Activated CD4-positive, alpha-beta T cell treated with anti-CD3 and anti-CD28 coated beads, Interleukin-2, amount 10 ng/mL, durations not matched to agents 7 days and 5 days (primary cell): ENCODE measurements around the gene THAP9. TPM values are rescaled to one million over a fixed set of nuclear protein-coding genes. Genes with fewer than 3 reads are reported as not detected.
A peak's percentile ranks its signal among the peaks of the same experiment; 100 is the strongest.
"Not testable (repeated sequence)": the region's sequence is repeated elsewhere in the genome, so short reads cannot be mapped to it uniquely, and the experiment has no call there.

ENCODE experiments used
- CTCF ChIA-PET: fragments of 350-600 bp; sonication (Branson Sonifier 250); formaldehyde crosslinking; loops from one replicate; lab custom pipeline; 2021; ENCODE audit warnings: antibody characterized with exemption; lab: Charles Lee
- POLR2A ChIA-PET: fragments of 350-600 bp; sonication (Branson Sonifier 250); formaldehyde crosslinking; loops from one replicate; lab custom pipeline; 2021; ENCODE audit warnings: antibody characterized with exemption; lab: Charles Lee
- DNase-seq: peaks from one replicate; pipeline ENCODE4 v3.0.0-alpha.2; 2020
- H3K27ac Mint-ChIP-seq: one replicate; pipeline ENCODE4 v1.8.0; 2021; ENCODE audit warnings: mild to moderate bottlenecking, moderate library complexity, mixed read lengths
- H3K27me3 Mint-ChIP-seq: one replicate; pipeline ENCODE4 v1.8.0; 2021; ENCODE audit warnings: mixed read lengths
- H3K36me3 Mint-ChIP-seq: one replicate; pipeline ENCODE4 v1.8.0; 2021; ENCODE audit warnings: low read depth, mixed read lengths
- H3K4me1 Mint-ChIP-seq: one replicate; pipeline ENCODE4 v1.8.0; 2021; ENCODE audit warnings: mixed read lengths
- H3K4me3 Mint-ChIP-seq: one replicate; pipeline ENCODE4 v1.8.0; 2021; ENCODE audit warnings: mild to moderate bottlenecking, moderate library complexity, mixed read lengths
- H3K9me3 Mint-ChIP-seq: one replicate; pipeline ENCODE4 v1.8.0; 2021; ENCODE audit warnings: mixed read lengths
- total RNA-seq, 2 experiments: library from RNA; stranded (reverse); gene quantifications; one replicate each; pipeline ENCODE4 v1.2.3, GENCODE V29; 2021

The THAP9 gene, protein sequence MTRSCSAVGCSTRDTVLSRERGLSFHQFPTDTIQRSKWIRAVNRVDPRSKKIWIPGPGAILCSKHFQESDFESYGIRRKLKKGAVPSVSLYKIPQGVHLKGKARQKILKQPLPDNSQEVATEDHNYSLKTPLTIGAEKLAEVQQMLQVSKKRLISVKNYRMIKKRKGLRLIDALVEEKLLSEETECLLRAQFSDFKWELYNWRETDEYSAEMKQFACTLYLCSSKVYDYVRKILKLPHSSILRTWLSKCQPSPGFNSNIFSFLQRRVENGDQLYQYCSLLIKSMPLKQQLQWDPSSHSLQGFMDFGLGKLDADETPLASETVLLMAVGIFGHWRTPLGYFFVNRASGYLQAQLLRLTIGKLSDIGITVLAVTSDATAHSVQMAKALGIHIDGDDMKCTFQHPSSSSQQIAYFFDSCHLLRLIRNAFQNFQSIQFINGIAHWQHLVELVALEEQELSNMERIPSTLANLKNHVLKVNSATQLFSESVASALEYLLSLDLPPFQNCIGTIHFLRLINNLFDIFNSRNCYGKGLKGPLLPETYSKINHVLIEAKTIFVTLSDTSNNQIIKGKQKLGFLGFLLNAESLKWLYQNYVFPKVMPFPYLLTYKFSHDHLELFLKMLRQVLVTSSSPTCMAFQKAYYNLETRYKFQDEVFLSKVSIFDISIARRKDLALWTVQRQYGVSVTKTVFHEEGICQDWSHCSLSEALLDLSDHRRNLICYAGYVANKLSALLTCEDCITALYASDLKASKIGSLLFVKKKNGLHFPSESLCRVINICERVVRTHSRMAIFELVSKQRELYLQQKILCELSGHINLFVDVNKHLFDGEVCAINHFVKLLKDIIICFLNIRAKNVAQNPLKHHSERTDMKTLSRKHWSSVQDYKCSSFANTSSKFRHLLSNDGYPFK
- 1 to 10 TPM; 3.9 to 4.4 TPM for total RNA-seq

DNA sequence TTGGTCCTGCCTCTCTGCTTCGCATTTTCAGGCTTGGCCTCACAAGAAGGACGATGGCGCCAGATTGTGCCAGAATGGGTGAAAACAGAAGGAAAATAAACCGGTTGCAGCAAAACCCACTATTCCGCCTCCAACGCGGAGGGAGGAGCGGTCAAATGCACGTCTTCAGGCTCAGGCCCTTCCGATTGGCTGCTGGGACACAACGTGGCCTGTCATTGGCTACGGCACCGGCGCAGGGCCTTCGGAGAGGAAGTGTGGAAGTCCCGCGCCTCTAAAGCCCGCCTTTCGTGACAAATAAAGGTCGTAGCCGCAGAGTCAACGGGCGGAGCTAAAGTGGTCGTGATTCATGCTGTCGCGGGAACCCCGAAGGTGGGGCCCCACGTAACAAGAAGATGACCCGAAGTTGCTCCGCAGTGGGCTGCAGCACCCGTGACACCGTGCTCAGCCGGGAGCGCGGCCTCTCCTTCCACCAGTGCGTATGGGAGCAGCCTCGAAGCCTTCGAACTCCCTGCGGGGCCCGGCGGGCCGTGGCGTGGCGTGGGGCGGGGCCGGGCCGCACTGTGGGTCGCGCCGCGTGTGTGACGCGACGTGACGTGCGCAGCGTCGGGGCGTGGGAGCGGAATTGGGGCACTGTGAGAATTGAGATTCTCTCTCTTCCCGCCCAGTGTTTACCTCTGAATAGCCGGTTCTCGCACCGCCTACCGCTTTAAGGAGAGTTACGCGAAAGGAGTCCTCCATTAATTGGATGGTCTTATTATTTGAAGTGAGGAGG is at the start of gene THAP9:
THAP9 (plus strand) TSS at position 325 of the 772 bp plus-strand sequence; CDS start at position 393, 68 bp downstream.
- H3K9me3 Mint-ChIP-seq = no peaks in the 10 kb centered on the region
- ChIA-PET POLR2A (interaction anchor here (0.6 to 1.3 kb wide), 2 partner anchors 76 to 134 kb away, joined by 3 to 4 read pairs; partner anchors contain the start of gene COPS4), CTCF (interaction anchor here (0.9 to 2.0 kb wide), 6 partner anchors 9 to 384 kb away, joined by 3 to 8 read pairs (median 4); partner anchors contain the start of genes COPS4 and COQ2)
- H3K4me1 Mint-ChIP-seq = peaks cover 26% of the 10 kb centered on the region
- DNase-seq = peak; percentile 99
- no peak within 1 kb of the TSS for H3K27ac Mint-ChIP-seq
- H3K36me3 Mint-ChIP-seq = peaks cover 20% of the 10 kb centered on the region
- no peak within 1 kb of the TSS for H3K4me3 Mint-ChIP-seq
- no peaks in the 10 kb centered on the region for H3K27me3 Mint-ChIP-seq

DNA sequence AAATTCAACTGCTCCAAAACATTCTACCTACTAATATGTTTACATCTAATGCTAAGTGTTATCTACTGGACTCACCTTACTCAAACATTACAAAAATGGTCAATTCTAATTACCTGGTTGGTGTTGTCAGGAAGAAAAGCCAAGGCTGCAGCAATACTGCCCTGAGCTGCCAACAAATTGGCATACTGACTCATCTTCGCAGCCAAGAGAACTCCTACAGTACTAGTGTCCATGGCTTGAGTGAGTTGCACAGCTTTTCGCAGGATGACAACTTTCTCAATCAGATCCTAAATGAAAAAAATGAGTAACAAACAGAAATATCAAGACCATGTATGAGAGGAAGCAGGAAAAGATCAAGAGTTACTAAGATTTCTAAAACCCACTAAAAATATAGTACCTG is 49.2 kb upstream of the THAP9 start:
- H3K9me3 Mint-ChIP-seq = no peaks in the 10 kb centered on the region
- no peak for DNase-seq
- POLR2A ChIA-PET = no interaction called here
- no peak overlapping the region for H3K4me3 Mint-ChIP-seq
- H3K27ac Mint-ChIP-seq = no peak overlapping the region
- CTCF ChIA-PET = interaction anchor here (0.8 to 2.2 kb wide), 6 partner anchors 25 to 432 kb away, joined by 3 to 8 read pairs (median 3); partner anchors contain the start of gene THAP9
- H3K36me3 Mint-ChIP-seq = peaks cover 61% of the 10 kb centered on the region
- peaks cover 12% of the 10 kb centered on the region for H3K4me1 Mint-ChIP-seq
- H3K27me3 Mint-ChIP-seq = no peaks in the 10 kb centered on the region

DNA sequence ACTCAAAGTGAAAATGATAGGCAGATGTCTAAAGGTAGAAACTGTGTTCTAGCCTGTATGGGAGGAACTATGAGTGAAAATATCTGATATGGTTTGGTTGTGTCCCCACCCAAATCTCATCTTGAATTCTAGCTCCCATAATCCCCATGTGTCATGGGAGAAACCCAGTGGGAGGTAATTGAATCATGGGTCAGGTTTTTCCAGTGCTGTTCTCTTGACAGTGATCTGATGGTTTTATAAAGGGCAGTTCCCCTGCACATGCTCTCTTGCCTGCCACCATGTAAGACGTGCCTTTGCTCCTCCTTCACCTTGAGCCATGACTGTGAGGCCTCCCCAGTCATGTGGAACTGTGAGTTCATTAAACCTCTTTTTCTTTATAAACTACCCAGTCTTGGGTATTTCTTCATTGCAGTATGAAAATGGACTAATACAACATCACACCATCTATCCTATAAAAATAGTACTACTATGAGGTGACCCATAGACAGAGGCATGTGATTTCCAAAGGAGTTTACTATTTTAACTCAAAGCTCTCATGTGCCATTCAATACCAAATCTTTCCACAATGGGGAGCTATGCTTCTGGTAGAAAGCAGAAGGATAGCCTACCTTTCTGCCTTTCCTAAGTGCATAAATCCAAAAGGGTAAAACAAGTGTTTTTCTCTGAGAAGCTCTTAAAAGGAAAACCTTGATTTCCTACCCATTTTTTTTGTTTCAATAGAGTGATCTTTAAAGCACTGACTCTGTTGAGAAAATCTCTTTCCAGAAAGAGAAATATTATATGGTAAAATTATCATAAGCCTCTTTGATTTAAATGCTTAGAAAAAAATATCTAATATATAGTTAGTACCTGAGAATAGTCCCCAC is 48.4 kb upstream of the THAP9 start:
- POLR2A ChIA-PET = no interaction called here
- Mint-ChIP-seq H3K27ac (no peak overlapping the region), H3K9me3 (no peaks in the 10 kb centered on the region), H3K36me3 (peaks cover 59% of the 10 kb centered on the region), H3K4me1 (peaks cover 12% of the 10 kb centered on the region), H3K4me3 (no peak overlapping the region), H3K27me3 (no peaks in the 10 kb centered on the region)
- CTCF ChIA-PET = interaction anchor here (0.6 to 2.2 kb wide), 8 partner anchors 15 to 1762 kb away, joined by 3 to 8 read pairs (median 4); partner anchors contain the start of genes LIN54 and THAP9
- DNase-seq = peak; percentile 49

DNA sequence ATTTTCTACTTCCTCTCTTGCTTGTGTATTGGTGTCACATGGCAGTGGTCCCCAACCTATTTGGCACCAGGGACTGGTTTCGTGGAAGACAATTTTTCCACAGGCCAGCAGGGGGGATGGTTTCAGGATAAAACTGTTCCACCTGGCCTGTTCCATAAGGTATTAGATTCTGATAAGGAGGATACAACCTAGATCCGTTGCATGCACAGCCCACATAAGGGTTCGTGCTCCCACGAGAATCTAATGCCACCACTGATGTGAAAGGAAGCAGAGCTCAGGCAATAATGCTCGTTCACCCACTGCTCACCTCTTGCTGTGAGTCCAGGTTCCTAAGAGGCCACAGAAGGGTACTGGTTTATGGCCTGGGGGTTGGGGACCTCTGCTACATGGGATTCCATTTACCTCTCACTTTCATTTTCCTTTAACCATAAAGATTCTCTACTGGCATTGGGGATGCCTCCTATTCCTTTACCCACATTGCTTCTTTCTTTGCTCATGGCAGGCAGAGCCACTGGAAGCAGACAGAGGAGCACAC is 47.7 kb upstream of the THAP9 start:
- Mint-ChIP-seq H3K4me3 (no peak overlapping the region), H3K9me3 (no peaks in the 10 kb centered on the region), H3K27ac (peak overlapping the region; percentile 27), H3K4me1 (peaks cover 12% of the 10 kb centered on the region), H3K36me3 (peaks cover 62% of the 10 kb centered on the region), H3K27me3 (no peaks in the 10 kb centered on the region)
- no peak for DNase-seq
- POLR2A ChIA-PET = no interaction called here
- CTCF ChIA-PET = interaction anchor here (0.9 to 2.2 kb wide), 6 partner anchors 12 to 158 kb away, joined by 3 to 8 read pairs (median 5); partner anchors contain the start of genes LIN54 and THAP9

DNA sequence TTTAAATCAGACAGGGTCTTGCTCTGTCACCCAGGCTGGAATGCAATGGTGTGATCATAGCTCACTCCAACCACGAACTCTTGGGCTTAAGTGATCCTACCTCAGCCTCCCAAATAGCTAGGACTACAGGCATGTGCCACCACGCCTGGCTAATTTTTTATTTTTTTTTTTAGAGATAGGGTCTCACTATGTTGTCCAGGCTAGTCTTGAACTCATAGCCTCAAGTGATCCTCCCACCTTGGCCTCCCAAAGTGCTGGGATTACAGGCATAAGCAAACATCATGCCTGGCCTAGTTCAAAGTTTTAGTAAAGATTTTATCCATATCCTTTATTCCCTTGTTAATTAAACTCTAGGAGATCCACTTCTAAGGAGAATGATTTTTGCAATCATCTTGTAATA is 40.0 kb upstream of the THAP9 start:
- Mint-ChIP-seq H3K36me3 (peaks cover 49% of the 10 kb centered on the region), H3K4me1 (peaks cover 26% of the 10 kb centered on the region)
- POLR2A ChIA-PET, DNase-seq, H3K4me3 Mint-ChIP-seq, H3K27ac Mint-ChIP-seq, H3K9me3 Mint-ChIP-seq, H3K27me3 Mint-ChIP-seq: not testable (repeated sequence)
- CTCF ChIA-PET = interaction anchor here (0.6 to 1.0 kb wide), 3 partner anchors 16 to 91 kb away, joined by 3 to 4 read pairs (median 4); no protein-coding TSS in a partner anchor

DNA sequence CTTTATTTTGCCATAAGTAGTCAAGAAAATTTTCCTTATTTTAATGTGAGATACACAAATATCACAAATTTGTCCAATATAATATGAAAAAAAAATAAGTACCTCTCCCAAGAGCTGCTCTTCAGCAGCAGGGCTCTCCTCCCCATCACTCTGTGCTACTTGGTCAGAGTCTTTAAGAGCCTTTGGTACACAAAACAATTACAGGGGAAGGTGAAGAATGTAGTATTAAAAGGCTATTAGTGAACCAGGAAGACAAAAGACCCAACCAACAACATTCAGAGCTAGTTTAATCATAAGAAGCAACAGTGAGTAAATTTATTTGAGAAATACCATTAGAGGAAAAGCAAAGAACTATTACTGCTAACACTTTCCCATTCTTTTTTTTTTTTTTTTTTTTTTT is 39.0 kb upstream of the THAP9 start:
- Mint-ChIP-seq H3K4me1 (peaks cover 34% of the 10 kb centered on the region), H3K36me3 (peaks cover 53% of the 10 kb centered on the region), H3K27ac (no peak overlapping the region), H3K9me3 (peaks cover 2% of the 10 kb centered on the region), H3K4me3 (no peak overlapping the region), H3K27me3 (no peaks in the 10 kb centered on the region)
- no peak for DNase-seq
- ChIA-PET CTCF (interaction anchor here (0.6 kb wide), 1 partner anchor 34 kb away, joined by 3 read pairs; no protein-coding TSS in a partner anchor), POLR2A (no interaction called here)

DNA sequence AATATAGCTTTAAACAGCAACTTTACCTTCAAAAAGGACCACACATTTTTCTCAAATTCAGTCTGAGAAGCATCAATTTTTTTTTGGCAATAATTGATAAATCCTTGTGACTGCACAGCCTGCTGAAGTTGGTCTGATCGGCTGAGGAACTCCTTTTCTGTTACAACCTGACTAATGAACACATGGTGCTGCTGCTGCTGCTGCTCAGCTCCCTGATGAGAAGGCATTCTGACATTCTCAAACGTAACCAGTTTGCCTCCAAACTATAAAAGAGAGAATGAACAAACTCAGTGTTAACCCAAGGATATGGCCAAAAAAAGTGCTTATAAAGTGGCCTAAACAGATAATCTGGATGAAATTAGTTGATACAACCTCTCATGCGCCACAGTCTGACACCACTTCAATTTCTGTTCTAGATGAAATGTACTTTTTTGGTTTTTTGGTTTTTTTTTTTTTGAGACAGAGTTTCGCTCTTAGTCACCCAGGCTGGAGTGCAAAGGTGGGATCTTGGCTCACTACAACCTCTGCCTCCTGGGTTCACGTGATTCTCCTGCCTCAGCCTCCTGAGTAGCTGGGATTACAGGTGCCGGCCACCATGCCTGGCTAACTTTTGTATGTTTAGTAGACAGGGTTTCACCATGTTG is 36.1 kb upstream of the THAP9 start:
- H3K27me3 Mint-ChIP-seq = no peaks in the 10 kb centered on the region
- peak overlapping the region; percentile 53 for H3K4me3 Mint-ChIP-seq
- peak; percentile 28 for DNase-seq
- peaks cover 45% of the 10 kb centered on the region for H3K4me1 Mint-ChIP-seq
- H3K36me3 Mint-ChIP-seq = peaks cover 61% of the 10 kb centered on the region
- peaks cover 6% of the 10 kb centered on the region for H3K9me3 Mint-ChIP-seq
- ChIA-PET POLR2A (interaction anchor here (0.6 kb wide), 1 partner anchor 171 kb away, joined by 4 read pairs; the partner anchor contains the start of gene COPS4), CTCF (interaction anchor here (1.6 to 1.8 kb wide), 5 partner anchors 9 to 35 kb away, joined by 3 to 5 read pairs (median 4); partner anchors contain the start of gene THAP9)
- peak overlapping the region; percentile 91 for H3K27ac Mint-ChIP-seq

DNA sequence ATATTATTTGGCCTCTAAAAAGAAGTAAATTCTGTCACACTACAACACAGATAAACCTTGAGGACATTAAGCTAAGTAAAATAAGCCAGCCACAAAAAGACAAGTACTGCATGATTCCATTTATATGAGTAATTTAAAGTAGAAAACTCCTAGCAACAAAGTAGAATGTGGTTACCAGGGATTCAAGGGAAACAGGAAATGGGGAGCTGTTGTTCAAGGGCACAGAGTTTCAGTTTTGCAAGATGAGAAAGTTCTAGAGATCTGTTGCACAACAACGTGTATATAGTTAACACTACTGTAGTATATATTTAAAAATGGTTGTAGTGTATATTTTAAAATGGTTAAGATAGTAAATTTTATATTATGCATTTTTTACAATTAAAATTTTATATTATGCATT is 34.9 kb upstream of the THAP9 start:
- CTCF ChIA-PET = interaction anchor here (1.6 to 1.8 kb wide), 4 partner anchors 10 to 32 kb away, joined by 3 to 5 read pairs (median 4); no protein-coding TSS in a partner anchor

DNA sequence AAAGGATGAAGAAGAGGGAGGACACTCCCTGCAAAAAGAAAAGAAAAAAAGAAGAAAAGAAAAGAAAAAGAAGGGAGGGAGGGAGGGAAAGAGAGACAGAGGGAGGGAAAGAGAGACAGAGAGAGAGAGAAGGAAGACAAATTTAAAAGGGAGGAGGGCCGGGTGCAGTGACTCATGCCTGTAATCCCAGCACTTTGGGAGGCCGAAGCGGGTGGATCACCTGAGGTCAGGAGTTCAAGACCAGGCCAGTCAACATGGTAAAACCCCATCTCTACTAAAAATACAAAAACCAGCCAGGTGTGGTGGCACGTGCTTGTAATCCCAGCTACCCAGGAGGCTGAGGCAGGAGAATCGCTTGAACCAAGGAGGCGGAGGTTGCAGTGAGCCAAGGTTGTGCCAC is 34.5 kb upstream of the THAP9 start:
- peaks cover 73% of the 10 kb centered on the region for H3K36me3 Mint-ChIP-seq
- H3K4me3 Mint-ChIP-seq = peak overlapping the region; percentile 7
- H3K27me3 Mint-ChIP-seq, H3K9me3 Mint-ChIP-seq, POLR2A ChIA-PET, DNase-seq: not testable (repeated sequence)
- peaks cover 45% of the 10 kb centered on the region for H3K4me1 Mint-ChIP-seq
- CTCF ChIA-PET = interaction anchor here (1.7 to 1.8 kb wide), 2 partner anchors 13 to 24 kb away, joined by 4 to 5 read pairs; no protein-coding TSS in a partner anchor
- peak overlapping the region; percentile 95 for H3K27ac Mint-ChIP-seq

More for the DNA sequence above, 34.9 kb upstream of the THAP9 start:
- H3K4me3 Mint-ChIP-seq = peak overlapping the region; percentile 48
- POLR2A ChIA-PET = no interaction called here
- peak; percentile 55 for DNase-seq
- peaks cover 69% of the 10 kb centered on the region for H3K36me3 Mint-ChIP-seq
- H3K4me1 Mint-ChIP-seq = peaks cover 45% of the 10 kb centered on the region
- H3K27me3 Mint-ChIP-seq = no peaks in the 10 kb centered on the region
- H3K27ac Mint-ChIP-seq = peak overlapping the region; percentile 95
- H3K9me3 Mint-ChIP-seq = peaks cover 6% of the 10 kb centered on the region

DNA sequence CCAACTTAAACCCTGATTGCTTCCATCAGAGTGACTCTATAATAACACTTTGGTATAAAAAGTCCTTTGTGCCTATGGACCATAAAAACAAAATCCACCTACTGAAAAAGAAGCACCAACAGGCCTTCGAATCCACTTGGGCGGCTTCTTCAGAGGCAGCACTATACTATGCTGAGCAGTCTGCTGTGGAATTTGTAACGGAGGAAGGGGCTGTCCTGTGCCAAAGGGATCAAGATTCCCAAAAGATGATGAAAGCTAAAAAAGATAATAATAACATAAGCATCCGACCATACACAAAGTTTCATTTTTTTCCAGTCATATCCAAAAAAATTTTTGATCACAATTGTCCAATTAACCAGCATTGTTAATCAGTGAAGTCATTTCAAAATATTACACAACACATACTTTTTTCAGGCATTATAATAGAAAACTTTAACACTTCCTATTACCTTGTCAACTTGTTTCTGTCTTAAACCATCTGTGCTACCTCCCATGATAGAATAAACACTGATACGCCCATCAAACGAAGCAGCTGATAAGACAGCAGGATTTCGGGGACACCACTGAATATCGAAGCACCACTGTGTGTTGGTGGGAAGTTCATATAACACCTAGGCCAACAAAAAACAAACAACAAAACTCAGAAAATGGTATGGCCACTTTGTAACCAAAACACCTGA is 33.7 kb upstream of the THAP9 start:
- DNase-seq = no peak
- peaks cover 43% of the 10 kb centered on the region for H3K4me1 Mint-ChIP-seq
- no peak overlapping the region for H3K4me3 Mint-ChIP-seq
- H3K27me3 Mint-ChIP-seq = no peaks in the 10 kb centered on the region
- CTCF ChIA-PET = interaction anchor here (0.7 to 1.7 kb wide), 3 partner anchors 10 to 155 kb away, joined by 3 to 5 read pairs (median 3); no protein-coding TSS in a partner anchor
- peak overlapping the region; percentile 95 for H3K27ac Mint-ChIP-seq
- peaks cover 6% of the 10 kb centered on the region for H3K9me3 Mint-ChIP-seq
- peaks cover 71% of the 10 kb centered on the region for H3K36me3 Mint-ChIP-seq
- POLR2A ChIA-PET = no interaction called here
